Ammon's horn (tissue), 1 donor: Measurements from ENCODE around the gene ZNF197.
"Not testable (repeated sequence)": the region's sequence is repeated elsewhere in the genome, so short reads cannot be mapped to it uniquely, and the experiment has no call there.

Experiments used
- DNase-seq: peaks from one replicate; pipeline ENCODE4 v3.0.0-alpha.2; 2016; ENCODE audit warnings: low spot score

The ZNF197 gene

GRCh38 chr3:44665173-44665572, 40.3 kb downstream of the ZNF197 start:
- DNase-seq: no peak

GRCh38 chr3:44666346-44666745, 41.5 kb downstream of the ZNF197 start:
- DNase-seq: no peak

- no peak for DNase-seq
These were observed 44.9 kb downstream of the ZNF197 start for GRCh38 chr3:44669760-44670159.

- DNase-seq: not testable (repeated sequence)
These were observed 48.6 kb downstream of the ZNF197 start for GRCh38 chr3:44673466-44673865.

DNA sequence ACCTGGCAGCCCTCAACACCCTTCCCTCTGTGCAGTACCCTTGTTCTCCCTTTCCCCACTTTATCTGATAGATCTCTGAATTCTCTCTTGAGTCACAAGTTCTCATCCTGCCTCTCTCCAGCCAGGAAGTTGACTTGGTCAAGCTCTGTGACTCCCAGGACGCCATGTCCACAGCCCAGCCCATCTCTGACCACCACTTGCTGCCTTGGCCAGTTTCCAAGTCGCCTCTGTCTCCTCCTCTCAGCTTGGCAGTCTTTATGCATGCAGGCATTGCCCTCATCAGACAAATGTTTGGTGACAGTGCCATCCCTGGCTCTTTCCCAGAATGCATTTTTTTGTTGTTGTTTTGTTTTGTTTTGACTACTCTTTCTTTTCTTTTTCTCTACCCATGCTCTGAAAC, 49.4 kb downstream of the ZNF197 start:
- no peak for DNase-seq

- DNase-seq: no peak
These were observed 53.8 kb downstream of the ZNF197 start for GRCh38 chr3:44678480-44679116.

- DNase-seq: no peak
These were observed 56.2 kb downstream of the ZNF197 start for GRCh38 chr3:44680921-44681455.

DNA sequence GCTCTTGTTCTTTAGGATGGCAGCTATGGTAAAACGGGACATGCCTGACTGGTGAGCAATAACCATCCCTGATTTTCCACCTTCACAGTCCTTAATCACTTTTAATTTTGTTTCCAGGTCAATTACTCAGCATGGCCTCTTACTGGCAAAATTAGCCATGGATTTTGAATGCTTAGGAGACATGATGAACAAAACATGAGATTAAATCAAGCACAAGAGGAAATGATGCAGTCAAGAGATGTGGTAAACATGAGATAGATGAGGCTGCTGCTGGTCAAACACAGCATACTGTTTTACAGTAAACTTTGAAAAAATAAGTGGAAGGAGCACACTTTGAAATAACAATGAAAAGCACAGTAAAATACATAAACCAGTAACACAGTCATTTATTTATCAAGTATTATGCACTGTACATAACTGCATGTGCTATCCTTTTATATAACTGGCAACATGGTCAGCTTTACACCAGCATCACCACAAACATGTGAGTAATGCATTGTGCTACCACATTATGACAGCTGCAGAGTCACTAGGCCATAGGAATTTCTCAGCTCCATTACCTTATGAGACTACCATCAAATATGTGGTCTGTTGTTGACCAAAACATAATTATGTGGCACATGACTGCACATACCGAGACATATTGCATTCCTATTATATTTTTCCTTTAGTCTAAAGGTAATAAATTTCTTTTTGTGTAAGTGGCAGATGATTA, 57.5 kb downstream of the ZNF197 start:
- DNase-seq: no peak

DNA sequence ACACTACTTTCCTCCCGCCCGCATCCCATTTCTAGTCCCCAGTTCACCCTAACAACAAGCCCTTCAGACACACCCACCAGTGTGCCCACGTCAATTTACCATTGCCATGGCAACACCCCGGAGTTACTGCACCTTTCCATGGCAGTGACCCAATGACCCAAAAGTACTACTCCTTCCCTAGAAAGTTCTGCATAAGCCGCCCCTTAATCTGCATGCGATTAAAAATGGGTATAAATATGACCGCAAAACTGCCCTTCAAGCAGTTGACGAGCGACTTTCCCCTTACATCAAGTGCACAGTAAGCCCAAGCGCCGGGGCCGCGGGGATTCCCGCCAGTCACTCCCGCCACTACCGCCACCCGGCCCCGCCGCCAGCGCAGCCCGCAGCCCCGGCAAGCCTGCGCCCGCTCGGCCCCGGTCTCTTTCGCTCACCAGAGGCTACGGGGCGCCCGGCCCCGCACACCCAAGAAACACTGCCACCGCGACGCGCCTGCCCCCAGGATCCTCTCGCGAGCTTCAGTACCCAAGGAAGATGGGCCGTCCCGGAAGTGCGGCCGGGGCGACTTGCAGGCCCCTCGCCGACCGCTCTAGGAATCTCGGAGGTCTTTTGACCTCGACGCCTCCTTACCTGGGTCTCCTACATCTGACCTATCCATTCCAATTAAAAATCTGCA, 60.4 kb downstream of the ZNF197 start:
- DNase-seq: peak; percentile 81

DNA sequence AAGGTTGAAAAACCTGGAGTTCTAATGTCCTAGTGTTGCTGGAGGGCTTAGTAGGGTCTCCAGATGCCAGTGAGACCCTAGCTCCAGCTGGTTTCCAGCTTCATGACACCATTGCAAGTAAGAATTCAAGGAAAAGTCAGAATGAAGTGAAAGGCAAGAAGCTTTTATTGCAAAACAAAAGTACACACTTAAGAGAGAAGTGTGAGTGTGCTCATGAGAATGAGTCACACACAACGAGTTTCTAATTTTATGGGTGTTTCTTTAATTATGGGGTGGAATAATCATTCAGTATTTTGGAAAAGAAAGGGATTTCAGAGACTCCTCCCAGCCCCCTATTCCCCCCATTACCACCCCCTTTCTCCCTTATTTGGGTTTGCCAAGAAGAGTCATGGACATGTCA, 63.1 kb downstream of the ZNF197 start:
- DNase-seq: no peak
